HG02763 (cell line): ENCODE measurements around the gene RNF38.
"Not testable (repeated sequence)": the region's sequence is repeated elsewhere in the genome, so short reads cannot be mapped to it uniquely, and the experiment has no call there.

ENCODE experiments used
- ATAC-seq: cut with Tn5 transposase; IDR thresholded peaks from one replicate; pipeline ENCODE4 v1.9.1; 2021; ENCODE audit warnings: mild to moderate bottlenecking, moderate library complexity; ENCODE audit not compliant: unreplicated experiment

The RNF38 gene

DNA sequence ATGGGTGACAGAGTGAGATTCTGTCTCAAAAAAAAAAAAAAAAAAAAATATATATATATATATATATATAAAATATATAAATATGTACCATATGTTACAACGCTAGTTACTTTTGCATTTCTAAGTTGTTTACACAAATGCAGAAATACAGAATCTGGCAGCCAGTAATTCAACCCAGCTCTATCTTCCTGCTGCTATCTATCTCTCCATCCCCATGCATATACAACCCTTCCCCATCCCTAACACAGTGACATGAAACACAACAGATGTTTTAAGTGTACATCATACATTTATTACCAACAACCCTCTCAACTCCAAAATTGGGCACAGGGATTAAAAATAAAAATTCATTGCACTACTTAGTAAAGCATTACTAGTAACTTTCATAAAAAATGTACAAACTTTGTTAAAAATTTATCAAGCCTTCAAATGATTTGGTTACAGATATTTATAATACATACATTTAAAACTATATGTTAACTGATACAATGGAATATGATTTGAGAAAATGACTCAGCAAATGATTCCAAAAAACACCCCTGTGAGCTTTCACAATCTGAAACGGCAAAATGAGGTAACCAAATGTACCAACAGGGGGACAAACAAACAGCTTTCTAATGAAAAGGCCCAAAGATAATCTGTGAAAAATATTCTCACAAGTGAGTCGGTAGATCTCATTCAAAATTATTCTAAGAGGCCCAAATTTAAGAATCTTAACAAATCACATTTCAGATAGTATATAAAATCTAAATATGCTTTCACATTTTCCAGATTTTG is 63.8 kb downstream of the RNF38 start:
- ATAC-seq, result no peak

DNA sequence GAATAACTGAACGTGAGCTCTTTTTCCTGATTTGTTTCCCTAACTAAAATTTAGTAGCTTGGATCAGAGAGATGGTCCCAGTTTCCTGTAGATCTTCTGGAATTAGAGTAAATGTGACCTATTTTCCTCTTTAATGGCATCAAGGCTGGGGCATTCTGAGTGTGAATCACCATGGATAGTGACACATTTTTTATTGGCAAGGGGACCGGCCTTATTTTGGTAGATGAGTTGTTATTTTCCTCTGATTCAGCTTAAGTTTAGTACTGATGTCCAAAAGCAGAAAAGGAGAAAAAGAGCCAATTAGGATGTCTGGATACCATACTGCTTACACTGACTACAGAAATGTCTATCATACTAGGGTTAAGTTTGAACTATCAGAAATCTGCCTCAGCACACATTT is 68.1 kb downstream of the RNF38 start:
- ATAC-seq, result no peak

DNA sequence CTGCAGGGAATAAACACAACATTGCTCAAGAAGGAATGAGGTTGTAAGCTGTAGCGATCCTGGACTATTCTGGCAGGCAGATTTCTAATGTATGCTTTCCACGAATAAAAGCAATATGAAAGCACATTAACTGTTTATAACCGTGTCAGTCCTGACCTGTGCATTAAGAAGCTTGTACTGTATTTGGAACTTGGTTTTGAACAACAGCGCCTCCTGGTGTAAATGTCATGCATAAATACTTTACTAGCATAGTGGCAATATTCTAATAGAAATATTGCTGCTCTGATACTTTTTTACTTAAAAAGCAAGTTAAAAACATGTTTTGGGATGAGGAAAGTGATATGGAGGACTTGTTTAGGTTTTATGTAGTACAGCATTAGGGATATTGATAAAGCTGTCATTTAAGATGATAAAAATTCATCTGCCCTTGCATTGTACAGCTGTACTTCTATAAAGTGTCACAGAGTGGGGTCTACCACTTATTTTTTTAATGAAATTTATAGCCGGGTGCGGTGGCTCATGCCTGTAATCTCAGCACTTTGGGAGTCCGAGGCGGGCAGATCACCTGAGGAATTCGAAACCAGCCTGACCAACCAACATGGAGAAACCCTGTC is 71.2 kb downstream of the RNF38 start:
- ATAC-seq, result no peak

DNA sequence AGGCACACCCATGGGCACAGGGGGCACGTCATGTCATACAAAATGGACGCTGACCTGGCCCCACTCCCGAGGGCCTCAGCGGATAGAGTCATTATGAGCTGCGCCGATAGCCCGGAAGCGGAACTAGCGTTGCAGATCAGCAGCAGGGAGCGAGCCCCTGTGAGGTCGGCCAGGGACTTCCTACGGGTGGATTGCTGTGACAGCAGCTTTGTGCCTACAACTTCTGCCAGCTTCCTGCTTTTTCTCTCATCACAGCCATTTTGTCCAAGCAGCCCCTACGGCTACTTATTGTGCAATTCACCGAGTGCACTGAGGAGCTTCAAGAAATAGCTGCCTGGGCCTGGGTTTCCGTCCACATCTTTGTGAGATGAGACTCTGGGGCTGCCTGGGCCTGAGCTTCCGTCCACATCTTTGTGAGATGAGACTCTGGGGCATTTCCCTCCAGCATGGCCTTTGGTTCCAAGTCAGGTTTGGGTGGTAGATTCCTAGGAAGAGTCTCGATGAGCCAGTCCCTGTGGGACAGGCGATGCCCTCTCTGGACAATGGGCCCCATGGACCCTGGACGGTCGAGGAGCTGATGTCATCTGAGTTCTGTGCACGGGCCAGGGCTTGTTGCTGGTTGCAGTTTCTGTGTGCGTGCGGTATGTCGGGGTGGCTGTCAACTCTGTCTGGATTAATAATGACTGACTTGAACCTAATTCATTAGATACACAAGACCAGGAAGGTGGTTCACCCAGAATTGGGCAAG is 74.8 kb downstream of the RNF38 start:
- ATAC-seq, result no peak

DNA sequence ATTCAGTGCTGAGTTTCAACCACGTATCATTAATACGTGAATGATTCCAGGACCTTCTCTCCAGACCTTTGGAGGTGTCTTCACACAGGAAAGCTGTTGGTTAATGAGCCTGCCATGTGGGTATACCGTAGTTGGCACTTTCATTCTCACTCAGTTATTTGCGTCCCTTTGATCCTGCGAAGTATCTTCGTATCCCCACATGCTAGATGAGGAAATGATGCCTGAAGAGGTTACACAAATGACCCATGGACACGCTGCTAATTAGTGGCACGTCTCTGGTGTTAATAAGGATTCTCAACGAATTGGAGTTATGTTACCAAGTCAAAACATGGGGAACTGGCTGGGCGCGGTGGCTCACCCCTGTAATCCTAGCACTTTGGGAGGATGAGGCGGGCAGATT is 76.1 kb downstream of the RNF38 start:
- ATAC-seq, result no peak

DNA sequence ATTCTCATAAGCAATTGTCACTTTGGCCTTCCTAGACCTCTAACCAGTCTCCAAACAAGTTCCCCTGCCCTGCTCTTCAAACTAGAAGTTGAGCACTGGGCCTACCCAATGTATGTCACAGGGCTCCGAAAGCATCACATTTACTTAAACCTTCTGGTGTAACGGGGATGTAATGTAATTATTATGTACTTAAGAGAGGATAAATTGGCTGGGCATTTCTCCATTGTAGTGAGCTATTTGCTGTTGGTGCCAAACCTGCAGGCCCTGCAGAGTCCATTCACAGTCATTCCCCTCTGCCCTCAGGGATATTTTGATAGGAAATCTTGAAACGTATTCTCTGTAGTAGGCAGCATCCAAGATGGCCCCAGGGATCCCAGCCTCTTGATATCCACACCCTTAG is 77.6 kb downstream of the RNF38 start:
- no peak for ATAC-seq

DNA sequence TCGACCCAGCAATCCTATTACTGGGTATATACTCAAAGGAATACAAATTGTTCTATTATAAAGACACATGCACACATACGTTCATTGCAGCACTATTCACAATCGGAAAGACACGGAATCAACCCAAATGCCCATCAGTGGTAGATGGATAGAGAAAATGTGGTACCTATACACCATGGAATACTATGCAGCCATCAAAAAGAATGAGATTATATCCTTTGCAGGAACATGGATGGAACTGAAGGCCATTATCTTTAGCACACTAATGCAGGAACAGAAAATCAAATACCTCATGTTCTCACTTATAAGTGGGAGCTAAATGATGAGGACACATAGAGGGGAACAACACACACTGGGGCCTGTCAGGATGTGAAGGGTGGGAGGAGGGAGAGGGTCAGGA is 78.2 kb downstream of the RNF38 start:
- not testable (repeated sequence) for ATAC-seq

DNA sequence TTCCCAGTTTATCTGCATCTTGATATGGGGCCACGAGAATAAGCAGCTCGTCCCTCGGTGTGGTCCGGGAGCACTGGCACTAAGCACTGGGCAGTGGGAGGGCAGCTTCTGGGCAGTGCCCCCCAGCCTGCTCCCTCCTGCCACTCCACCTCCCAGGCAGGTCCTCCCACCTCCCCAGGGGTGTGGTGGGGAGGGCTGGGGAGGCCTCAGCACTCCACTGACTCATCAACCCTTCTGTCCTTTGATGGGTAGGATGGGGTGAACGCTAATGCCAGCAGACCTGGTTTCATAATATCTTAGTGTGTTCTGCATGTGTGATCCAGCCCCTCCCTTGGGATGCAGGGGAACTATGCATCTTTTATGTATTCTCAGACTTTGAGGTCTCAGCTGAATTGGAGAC is 79.6 kb downstream of the RNF38 start:
- no peak for ATAC-seq

DNA sequence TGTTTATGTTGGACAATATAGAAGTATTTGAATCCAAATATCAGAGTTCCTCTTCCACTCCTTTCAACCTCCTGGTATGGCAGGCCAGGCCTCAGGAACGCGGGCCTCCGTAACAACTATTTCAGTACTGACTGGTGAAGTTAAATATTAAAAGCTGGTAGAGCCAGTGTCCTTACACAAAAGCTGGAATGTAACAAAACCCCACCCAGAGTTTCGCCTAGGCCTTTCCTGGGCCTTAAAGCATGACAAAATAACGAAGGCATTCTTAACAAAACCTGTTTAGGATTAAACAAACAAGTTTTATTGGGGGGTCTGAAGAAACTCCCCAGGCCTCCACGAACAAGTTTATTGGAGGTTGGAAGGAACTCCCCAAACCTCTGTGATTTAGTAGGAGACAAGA is 80.3 kb downstream of the RNF38 start:
- no peak for ATAC-seq

DNA sequence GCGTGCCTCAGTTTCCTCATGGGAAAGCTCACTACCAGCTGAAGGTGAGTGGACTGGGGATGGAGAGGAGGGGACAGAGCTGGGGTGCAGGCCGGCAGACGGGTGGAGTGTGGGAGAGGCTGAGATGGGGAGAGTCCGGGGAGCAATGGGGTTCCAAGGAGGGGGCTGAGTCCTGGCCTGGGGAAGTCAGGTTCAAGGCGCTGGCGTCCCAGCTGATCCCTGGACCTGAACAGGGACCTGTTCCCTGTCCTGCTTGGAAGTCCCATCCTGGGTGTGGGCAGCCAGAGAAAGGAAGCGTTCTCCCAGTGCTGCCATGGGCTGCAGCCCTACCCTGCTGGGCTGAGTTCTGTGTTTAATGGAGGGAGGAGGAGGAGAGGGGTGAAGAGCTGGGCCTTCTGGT is 80.9 kb downstream of the RNF38 start:
- no peak for ATAC-seq

DNA sequence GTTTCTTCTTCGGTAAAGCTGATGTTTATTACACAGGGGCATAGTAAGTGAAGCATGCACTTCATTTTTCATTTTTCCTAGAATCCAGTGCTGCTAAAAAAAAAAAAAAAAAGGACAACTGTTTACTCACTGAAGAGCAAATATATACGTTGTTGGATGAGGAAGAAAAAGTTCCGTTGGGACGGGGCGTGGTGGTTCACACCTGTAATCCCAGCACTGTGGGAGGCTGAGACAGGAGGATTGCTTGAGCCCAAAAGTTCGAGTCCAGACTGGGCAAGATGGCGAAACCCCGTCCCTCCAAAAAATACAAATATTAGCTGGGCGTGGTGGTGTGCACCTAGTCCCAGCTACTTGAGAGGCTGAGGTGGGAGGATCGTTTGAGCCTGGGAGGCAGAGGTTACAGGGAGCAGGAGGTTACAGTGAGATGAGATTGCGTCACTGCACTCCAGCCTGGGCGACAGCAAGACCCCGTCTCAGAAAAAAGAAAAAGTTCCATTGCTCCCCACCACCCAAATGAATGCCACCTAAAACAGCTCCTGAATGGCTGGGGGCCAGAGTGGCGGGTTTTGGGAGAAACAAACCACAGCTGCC is 81.8 kb downstream of the RNF38 start:
- no peak for ATAC-seq

DNA sequence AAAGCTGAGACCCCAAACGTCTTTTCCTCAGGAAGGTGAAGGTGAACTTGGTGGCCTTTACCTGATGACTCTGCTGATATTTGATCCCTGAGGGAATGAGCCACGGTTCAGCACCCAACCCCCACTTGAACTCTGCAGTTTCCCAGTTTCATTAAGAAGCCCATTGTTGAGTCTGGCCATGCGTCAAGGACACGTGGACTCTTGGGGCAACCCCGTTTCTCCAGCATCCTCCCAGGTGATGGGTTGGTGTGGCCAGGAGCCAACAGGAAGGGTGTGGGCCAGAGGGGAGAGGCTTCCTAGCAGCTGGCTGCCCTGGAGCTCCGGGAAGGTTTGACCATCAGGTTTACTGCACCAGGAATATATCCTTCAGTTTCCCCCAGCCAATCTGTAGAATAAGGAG is 82.3 kb downstream of the RNF38 start:
- ATAC-seq, result no peak

DNA sequence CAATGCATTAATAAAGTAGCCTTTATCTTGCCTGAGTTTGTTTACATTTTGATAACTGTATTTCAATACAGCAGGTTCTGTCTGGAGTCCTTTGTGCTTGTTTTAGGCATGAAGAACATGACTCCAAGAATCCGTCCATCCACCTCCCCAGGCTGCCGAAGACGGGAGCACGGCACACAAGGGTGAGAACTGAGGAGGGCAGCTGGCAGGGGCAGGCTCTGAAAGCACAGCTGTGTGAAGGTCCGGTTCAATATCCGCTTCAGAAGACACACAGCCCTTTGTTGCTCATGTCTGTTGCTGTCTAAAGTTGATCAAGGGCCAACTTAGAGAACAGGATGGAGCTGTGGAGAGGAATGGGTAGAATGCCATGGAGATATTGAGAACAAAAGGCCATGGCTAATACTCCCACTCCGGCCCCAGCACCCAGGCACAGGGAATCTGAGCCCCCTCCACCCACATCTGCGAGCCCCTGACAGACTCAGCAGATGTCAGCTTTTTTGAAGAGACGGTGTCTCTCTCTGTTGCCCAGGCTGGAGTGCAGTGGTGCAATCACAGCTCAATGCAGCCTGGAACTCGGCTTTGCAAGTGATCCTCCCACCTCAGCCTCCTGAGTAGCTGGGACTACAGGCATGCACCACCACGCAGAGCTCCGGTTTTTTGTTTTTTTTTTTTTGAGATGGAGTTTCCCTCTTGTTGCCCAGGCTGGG is 83.3 kb downstream of the RNF38 start:
- ATAC-seq, result no peak

DNA sequence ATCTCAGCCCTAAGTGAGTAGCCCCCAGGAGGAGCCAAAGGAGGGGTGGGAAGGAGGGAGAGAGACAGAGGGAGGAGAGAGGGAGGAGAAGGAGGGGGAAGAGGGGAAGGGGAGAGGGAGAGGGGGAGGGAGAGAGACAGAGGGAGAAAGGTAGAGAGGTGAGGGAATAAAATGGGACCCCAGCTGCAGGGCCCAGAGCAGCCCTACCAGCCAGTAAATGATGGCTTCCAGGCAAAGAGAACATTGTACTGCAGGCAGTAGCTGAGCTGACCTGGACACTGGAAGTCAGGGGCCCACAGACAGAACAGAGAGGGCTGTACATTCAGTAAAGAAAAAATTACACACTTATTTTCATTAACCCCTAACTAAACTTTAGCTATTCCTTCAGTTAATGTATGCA is 84.0 kb downstream of the RNF38 start:
- ATAC-seq, result no peak

DNA sequence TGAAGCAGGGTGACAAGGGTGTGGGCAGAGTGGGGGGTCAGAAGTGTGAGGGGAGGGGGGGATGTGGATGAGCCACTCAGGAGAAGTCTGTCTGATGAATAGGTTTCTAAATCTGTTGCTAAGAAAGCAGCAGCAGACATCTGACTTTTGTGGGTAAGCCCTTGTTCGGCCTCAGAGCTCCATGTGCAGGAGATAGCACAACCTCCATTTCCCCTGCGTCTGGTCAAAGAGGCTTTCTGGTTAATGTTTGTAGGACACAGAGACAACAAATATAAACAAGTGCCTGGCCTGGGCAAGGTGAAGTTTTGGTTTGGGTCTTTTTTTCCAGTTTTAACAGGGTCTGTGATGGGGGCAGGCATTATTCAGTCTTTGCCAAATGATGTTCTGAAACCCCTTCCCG is 84.8 kb downstream of the RNF38 start:
- no peak for ATAC-seq

DNA sequence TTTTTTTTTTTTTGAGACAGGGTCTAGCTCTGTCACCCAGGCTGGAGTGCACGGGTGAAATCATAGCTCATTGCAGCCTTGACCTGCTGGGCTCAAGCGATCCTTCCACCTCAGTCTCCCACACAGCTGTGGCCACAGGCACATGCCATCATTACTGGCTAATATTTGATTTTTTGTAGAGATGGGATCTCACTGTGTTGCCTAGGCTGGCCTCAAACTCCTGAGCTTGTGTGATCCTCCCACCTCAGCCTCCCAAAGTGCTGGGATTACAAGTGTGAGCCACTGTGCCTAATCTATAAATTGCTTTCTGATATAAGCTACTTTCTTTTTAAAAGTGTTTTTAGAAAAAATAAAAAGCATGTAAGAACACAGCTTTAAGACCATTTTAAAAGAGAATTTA is 85.3 kb downstream of the RNF38 start:
- no peak for ATAC-seq

DNA sequence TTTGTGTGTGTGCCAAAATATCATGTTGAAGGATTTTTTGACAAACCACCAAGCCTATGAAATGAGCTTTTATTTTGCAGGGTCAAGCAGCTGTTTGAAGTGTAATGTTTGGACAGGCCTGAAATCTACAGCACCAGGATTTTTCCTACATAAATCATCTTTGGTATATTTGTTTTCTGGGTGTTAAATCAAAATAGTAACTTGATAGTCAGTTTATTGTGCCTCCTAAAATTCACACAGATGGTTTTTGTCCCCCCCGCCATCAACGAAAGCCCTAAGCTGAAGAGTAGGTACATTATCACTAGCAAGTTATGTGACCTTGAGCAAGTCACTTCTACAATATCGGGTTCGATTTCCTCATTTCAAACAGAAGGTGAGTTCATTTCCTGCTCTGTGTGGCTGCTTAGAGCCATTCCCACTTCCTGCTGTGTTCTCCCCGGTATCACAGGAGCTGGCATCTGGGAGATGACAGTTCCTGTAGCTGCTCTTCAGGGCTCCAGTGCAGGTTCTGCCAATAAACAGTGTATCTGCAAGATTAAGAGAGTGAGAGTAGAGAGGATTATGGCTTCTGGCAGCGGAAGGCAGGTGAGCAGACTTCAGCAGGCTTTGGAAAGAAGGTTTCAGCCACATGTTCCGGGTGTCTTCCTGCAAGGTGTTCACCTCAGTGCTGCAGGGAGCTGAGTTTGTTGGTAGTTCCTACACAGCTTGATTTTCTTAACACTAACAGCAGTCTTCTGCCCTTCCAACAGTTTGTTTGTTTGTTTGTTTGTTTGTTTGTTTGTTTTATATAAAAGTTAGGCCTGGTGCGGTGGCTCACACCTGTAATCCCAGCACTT is 93.4 kb downstream of the RNF38 start:
- no peak for ATAC-seq

DNA sequence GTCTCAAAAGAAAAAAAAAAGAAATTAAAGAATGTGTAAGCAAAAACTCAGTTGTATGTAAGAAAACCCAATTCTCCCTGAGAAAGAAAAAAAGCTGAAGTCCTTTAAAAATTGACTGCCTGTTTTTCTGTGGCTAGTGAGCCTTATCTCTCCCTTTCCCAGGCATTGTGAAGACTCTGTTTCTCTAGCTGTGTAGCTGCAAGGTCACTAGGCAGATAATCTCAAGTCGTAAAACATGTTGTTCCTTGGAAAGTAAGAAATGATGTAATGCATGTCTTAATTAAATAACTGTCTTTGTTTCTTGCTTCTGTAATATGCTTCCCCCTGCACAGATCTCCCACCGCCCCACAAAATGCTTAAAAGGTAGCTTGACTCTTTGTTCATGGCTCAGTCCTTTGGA is 95.7 kb downstream of the RNF38 start:
- ATAC-seq, result not testable (repeated sequence)

DNA sequence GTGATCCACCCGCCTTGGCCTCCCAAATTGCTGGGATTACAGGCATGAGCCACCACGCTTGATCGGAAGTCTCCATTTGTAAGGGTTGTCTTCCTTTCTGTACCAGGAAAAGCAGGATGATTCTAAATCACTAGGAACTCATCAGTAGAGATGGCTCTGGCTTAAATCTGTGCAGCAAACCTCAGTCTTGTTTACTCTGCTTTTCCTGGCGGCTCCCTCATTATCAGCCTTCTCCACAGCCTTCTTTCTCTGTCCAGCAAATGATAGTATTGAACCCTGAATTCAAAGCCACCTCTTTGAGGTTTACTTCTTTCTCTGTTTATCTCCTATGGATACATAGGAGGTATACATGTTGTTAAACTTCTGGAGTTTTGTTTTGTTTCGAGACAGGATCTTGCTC is 98.8 kb downstream of the RNF38 start:
- ATAC-seq, result no peak

DNA sequence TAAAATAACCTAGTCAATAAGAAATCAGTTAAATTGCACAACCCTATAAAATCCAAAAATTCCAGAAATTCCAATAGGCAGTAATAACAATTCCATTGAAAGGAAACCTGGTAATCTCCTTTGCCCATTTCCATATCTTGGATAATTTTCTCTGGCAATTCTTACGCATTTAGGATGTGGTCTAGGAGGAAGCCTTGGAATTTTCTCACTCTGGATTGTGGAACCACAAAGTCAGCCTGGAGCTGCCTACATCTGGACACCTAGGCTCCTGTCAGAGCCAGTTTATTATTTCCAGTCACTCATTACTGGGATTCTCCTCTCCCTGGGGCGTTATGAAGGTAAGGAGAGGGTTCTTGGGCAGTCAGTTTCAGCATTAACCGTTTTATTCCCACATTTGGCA is 101.5 kb downstream of the RNF38 start:
- no peak for ATAC-seq
